IPS-15b (cell line): ENCODE results near the gene SCUBE2.
"Not testable (repeated sequence)": the region's sequence is repeated elsewhere in the genome, so short reads cannot be mapped to it uniquely, and the experiment has no call there.

ENCODE experiments used
- H3K27me3 ChIP-seq: one replicate; pipeline ENCODE4 v1.6.1; 2013; ENCODE audit warnings: low read length; ENCODE audit not compliant: control insufficient read depth, insufficient read depth
- H3K36me3 ChIP-seq: one replicate; pipeline ENCODE4 v1.6.1; 2013; ENCODE audit warnings: low read length; ENCODE audit not compliant: control insufficient read depth, insufficient read depth
- H3K4me1 ChIP-seq: one replicate; pipeline ENCODE4 v1.6.1; 2013; ENCODE audit warnings: mild to moderate bottlenecking, low read length; ENCODE audit not compliant: control insufficient read depth, insufficient read depth
- H3K4me3 ChIP-seq: one replicate; pipeline ENCODE4 v1.5.1; 2013; ENCODE audit warnings: low read depth, low read length
- H3K9ac ChIP-seq: one replicate; pipeline ENCODE4 v1.6.1; 2013; ENCODE audit warnings: low read depth, mild to moderate bottlenecking, low read length
- H3K9me3 ChIP-seq: one replicate; pipeline ENCODE4 v1.6.1; 2013; ENCODE audit warnings: mild to moderate bottlenecking, low read length; ENCODE audit not compliant: control insufficient read depth, insufficient read depth

The SCUBE2 gene

DNA sequence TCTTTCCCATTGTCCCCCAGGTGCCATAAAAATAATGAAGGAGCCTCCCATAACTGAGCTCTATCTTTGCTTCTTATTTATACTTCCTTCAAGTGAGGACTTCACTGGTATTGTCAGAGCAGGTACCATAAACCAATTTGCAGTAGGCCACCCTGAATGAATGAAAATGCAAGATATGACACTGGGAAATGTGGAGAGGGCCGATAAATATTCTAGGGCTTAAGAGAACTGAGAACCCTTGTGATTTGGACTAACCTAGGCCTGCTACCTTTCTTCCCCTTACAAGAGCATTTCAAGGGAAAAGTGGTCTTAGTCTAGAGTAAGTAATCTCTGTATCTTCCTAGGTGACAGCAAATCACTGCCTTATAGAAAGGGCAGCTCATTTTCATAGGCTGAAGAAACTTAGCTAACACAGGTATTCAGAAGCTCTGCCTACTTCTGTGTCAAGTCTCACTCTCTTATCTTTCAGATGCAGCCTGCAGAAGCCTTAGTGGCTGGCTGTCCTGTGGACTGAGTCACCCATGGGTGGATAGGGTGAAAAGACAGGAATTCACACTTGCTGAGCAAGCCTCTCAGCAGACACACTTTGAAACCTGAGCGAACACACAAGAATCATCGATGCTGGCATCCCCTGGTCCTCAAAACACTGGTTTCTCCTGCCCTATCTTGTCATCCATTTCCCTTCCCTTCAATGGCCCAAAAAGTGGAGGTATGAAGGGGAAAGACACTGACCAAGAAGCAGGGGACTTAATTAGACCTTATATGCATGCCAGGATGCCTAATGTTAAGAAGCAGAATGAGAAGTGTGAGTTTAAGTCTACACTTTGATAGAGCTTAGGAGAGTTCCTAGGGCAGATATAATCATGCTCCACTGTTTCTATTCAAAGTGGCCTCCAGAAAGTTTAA is 102.8 kb downstream of the SCUBE2 start:
- Histone ChIP-seq H3K4me3 (no peak overlapping the region), H3K27me3 (no peaks in the 10 kb centered on the region), H3K9ac (no peak overlapping the region), H3K36me3 (no peaks in the 10 kb centered on the region), H3K9me3 (no peaks in the 10 kb centered on the region), H3K4me1 (no peaks in the 10 kb centered on the region)

DNA sequence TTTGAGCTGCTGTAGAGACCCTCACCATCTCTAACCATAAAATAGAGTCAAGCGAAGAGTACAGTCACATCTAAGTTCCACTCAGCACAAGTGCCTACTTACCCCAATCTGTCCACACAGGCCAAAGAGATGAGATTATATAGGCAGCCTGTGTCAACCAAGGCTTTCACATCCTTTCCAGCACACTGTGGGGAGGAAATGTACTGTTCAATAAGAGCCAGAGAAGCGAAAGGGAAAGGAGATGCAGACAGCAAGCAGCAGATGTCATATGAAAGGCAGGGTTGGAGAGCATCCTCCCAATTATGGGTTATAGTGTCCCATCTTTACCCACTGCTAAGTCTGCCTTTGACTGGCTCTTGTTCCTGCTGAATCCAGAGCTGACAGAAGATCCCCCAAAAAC is 104.0 kb downstream of the SCUBE2 start:
- no peaks in the 10 kb centered on the region for H3K36me3 ChIP-seq
- H3K4me3 ChIP-seq: no peak overlapping the region
- no peaks in the 10 kb centered on the region for H3K27me3 ChIP-seq
- H3K9ac ChIP-seq: no peak overlapping the region
- no peaks in the 10 kb centered on the region for H3K9me3 ChIP-seq
- no peaks in the 10 kb centered on the region for H3K4me1 ChIP-seq

DNA sequence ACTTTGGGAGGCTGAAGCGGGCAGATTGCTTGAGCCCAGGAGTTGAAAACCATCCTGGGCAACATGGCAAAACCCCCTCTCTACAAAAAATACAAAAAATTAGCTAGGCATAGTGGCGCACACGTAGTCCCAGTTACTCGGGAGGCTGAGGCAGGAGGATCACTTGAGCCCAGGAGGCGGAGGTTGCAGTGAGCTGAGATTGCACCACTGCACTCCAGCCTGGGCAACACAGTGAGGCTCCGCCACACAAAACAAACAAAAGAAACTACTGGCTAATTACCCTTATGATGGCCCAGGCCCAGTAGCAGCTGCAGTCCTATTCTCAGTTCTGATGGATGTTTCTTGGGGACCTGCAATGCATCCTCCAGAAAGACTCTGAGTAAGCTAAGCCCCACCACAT is 104.6 kb downstream of the SCUBE2 start:
- not testable (repeated sequence) for H3K4me3 ChIP-seq, H3K36me3 ChIP-seq, H3K9me3 ChIP-seq, H3K27me3 ChIP-seq, H3K4me1 ChIP-seq, H3K9ac ChIP-seq

DNA sequence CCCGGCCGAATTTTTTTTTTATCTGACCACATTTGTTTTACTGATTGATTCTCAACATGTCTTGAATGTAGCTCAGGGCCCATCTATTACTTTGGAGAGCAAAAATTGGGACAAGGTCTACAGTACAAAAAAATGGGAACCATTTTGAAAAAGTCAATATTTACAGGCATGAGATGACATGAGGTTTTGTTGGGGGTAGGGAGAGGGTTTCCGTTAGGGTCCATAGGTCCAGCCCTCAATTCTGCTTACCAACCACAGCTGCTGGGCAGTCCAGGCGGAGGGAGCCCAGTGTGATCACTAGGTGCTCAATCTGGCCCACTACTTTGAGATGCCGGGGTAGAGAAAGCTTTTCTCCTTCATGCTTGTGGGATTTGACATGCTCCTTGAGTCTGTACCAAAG is 105.9 kb downstream of the SCUBE2 start:
- H3K9ac ChIP-seq: no peak overlapping the region
- H3K27me3 ChIP-seq: no peaks in the 10 kb centered on the region
- H3K9me3 ChIP-seq: no peaks in the 10 kb centered on the region

DNA sequence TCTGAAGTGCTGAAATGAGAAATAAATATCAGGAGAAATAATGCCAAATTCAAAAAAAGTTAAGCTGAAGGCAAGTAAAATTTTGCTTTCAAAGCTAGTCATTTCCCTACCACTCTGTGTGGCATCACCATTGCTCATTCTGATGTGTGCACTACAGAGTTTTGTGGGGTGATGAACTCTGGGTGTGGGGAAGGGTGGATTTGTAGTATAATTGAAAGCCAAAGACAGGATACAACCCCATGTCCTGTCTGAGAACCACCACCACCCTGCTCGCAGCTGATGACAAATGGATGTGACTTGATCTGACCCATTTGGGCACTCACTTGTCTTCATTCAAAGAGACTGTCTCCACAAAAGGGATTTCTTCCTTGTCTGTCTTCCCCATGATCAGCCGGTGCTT is 107.8 kb downstream of the SCUBE2 start:
- no peaks in the 10 kb centered on the region for H3K27me3 ChIP-seq
- no peak overlapping the region for H3K9ac ChIP-seq

More for the DNA sequence above, 105.9 kb downstream of the SCUBE2 start:
- Histone ChIP-seq H3K4me1 (no peaks in the 10 kb centered on the region), H3K36me3 (no peaks in the 10 kb centered on the region), H3K4me3 (no peak overlapping the region)

DNA sequence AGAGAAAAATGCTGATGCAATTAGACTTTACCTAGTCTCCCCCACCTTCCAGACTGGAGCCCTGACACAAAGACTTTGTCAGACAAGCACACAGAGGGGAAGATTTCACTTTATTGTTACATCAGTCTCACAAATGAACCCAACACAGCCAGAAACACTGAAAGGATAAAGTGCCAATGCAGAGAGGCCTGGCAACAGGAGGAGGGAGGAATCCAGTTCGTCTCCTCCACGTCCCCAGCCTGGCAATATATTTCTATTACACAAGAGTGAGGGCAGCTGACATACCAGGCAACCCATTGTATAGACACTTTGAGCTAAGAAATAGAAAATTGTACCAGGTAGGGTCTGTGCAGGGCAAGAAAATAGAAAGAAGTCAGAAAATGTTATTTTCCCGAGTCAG is 110.9 kb downstream of the SCUBE2 start:
- Histone ChIP-seq H3K4me1 (no peaks in the 10 kb centered on the region), H3K36me3 (no peaks in the 10 kb centered on the region), H3K4me3 (no peak overlapping the region), H3K9ac (no peak overlapping the region), H3K9me3 (no peaks in the 10 kb centered on the region), H3K27me3 (no peaks in the 10 kb centered on the region)

More for the DNA sequence above, 107.8 kb downstream of the SCUBE2 start:
- Histone ChIP-seq H3K4me1 (no peaks in the 10 kb centered on the region), H3K36me3 (no peaks in the 10 kb centered on the region), H3K4me3 (no peak overlapping the region), H3K9me3 (no peaks in the 10 kb centered on the region)

DNA sequence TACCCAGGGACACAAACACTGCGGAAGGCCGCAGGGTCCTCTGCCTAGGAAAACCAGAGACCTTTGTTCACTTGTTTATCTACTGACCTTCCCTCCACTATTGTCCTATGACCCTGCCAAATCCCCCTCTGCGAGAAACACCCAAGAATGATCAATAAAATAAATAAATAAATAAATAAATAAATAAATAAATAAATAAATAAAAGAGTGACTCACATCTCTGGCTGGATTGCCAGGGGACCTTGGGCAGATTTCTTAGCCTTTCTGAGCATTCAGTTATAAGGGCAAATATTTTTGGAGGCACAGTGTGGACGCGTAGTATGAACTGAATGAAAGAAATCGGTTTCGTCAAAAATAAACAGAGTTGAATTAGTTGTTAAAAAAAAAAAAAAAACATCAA is 112.0 kb downstream of the SCUBE2 start:
- not testable (repeated sequence) for H3K9me3 ChIP-seq, H3K4me3 ChIP-seq, H3K27me3 ChIP-seq, H3K4me1 ChIP-seq, H3K36me3 ChIP-seq, H3K9ac ChIP-seq

DNA sequence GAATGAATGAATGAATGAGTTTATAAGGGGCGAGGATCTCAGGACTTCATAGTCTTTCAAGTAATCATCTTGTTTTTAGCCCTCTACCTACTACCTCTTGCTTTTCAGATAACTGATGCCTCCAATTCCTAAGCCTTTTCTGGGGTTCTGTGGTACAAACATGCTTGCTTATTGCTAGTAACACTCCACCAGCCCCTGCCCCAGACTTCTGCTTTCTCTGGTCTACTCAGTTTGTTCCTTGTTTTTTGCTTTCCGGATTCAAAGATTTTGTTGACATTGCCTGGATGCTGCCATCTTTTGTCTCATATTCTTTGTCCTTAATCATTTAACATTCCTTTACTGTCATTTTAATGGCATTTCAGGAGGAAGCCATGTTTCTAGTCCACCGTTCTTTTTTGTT is 118.3 kb downstream of the SCUBE2 start:
- Histone ChIP-seq H3K36me3 (no peaks in the 10 kb centered on the region), H3K27me3 (no peaks in the 10 kb centered on the region), H3K9ac (no peak overlapping the region), H3K9me3 (no peaks in the 10 kb centered on the region), H3K4me3 (no peak overlapping the region), H3K4me1 (no peaks in the 10 kb centered on the region)

DNA sequence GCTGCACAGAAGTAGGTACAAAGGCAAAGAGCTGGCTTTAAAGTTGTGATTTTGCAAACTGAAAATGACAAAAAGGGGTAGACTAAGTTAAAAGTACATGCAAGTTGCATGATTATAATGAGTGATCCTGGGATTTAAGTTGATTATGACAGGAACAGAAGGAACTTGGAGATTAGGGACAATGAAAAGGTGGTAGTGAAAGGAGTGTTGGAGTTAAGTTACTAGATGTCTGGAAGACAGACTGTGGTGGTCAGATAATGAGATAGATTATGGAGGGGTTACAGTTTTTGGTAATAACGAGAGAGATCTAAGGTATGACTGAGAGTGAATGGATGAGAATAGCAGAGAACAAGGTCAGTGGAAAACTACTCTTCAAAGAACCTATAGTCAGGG is 119.5 kb downstream of the SCUBE2 start:
- Histone ChIP-seq H3K36me3 (no peaks in the 10 kb centered on the region), H3K9me3 (no peaks in the 10 kb centered on the region), H3K4me3 (no peak overlapping the region), H3K27me3 (no peaks in the 10 kb centered on the region), H3K9ac (no peak overlapping the region), H3K4me1 (no peaks in the 10 kb centered on the region)

DNA sequence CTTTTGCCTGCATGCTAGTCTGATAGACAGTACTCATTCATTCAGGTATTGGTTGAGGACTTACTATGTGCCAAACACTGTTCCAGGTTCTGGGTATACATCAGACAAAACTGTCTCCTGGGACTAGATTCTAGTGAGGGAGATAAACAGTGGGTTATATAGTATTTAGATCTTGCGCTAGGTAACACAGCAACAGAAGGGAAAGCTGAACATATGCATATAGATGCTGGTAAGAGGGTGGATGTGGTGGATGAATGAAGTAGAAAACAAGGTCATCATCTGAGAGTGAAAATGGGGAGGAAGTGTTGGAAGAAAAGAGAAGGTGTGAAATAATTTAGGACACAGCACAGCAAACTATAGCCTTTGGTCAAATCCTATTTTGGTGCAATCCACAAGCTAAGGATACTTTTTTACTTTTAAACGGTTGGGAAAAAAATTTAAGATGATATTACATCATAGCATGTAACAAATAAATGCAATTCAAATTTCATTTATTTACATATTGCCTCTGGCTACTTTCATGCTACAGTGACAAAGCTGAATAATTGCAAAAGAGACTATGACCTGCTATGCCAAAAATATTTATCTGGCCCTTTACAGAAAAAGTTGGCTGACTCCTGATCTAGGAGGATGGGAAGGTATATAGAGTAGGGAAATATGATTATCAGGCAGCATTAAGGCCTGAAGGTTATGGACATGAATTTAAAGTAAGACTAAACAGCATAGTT is 120.0 kb downstream of the SCUBE2 start:
- Histone ChIP-seq H3K4me1 (no peaks in the 10 kb centered on the region), H3K4me3 (no peak overlapping the region), H3K9ac (no peak overlapping the region), H3K9me3 (no peaks in the 10 kb centered on the region), H3K27me3 (no peaks in the 10 kb centered on the region), H3K36me3 (no peaks in the 10 kb centered on the region)
